HG03139 (cell line): ENCODE results near the gene CCDC196.

Experiments
- ATAC-seq: cut with Tn5 transposase; IDR thresholded peaks from one replicate; pipeline ENCODE4 v1.9.1; 2021; ENCODE audit not compliant: unreplicated experiment

Gene CCDC196

GRCh38 chr14:66485910-66486421 lies at the start of gene CCDC196:
Gene CCDC196, plus strand, starts transcription at chr14:66486371. Its CDS starts 132 bp downstream, at chr14:66486503.
- no peak for ATAC-seq

GRCh38 chr14:66440801-66441200 lies 45.4 kb upstream of the CCDC196 start:
- ATAC-seq = no peak

- no peak for ATAC-seq
Observed at GRCh38 chr14:66442953-66443571, 43.1 kb upstream of the CCDC196 start.

GRCh38 chr14:66443785-66444184 lies 42.4 kb upstream of the CCDC196 start:
- ATAC-seq = no peak

- ATAC-seq = no peak
Observed at GRCh38 chr14:66444271-66444927, 41.8 kb upstream of the CCDC196 start.

- no peak for ATAC-seq
Observed at GRCh38 chr14:66445936-66446335, 40.2 kb upstream of the CCDC196 start.

GRCh38 chr14:66453469-66453868 lies 32.7 kb upstream of the CCDC196 start:
- ATAC-seq = no peak

GRCh38 chr14:66459603-66460002 lies 26.6 kb upstream of the CCDC196 start:
- no peak for ATAC-seq

GRCh38 chr14:66464261-66464660 lies 21.9 kb upstream of the CCDC196 start:
- no peak for ATAC-seq

- no peak for ATAC-seq
Observed at GRCh38 chr14:66468778-66469367, 17.3 kb upstream of the CCDC196 start.

GRCh38 chr14:66471584-66471983 lies 14.6 kb upstream of the CCDC196 start:
- ATAC-seq = no peak

GRCh38 chr14:66472251-66472650 lies 13.9 kb upstream of the CCDC196 start:
- ATAC-seq = no peak

GRCh38 chr14:66473223-66473622 lies 12.9 kb upstream of the CCDC196 start:
- ATAC-seq = no peak

- no peak for ATAC-seq
Observed at GRCh38 chr14:66476964-66477363, 9.2 kb upstream of the CCDC196 start.

- ATAC-seq = no peak
Observed at GRCh38 chr14:66477567-66477966, 8.6 kb upstream of the CCDC196 start.

GRCh38 chr14:66482873-66483272 lies 3.3 kb upstream of the CCDC196 start:
- ATAC-seq = no peak

- ATAC-seq = no peak
Observed at GRCh38 chr14:66483322-66483721, 2.8 kb upstream of the CCDC196 start.

GRCh38 chr14:66485029-66485428 lies 1.1 kb upstream of the CCDC196 start:
- ATAC-seq = no peak

GRCh38 chr14:66487164-66487563 lies 993 bp downstream of the CCDC196 start:
- no peak for ATAC-seq

GRCh38 chr14:66490143-66491111 lies 4.3 kb downstream of the CCDC196 start:
- no peak for ATAC-seq

- ATAC-seq = no peak
Observed at GRCh38 chr14:66493750-66494149, 7.6 kb downstream of the CCDC196 start.
